Measurements from ENCODE around the gene ERLEC1.
"Not testable (repeated sequence)": the region's sequence is repeated elsewhere in the genome, so short reads cannot be mapped to it uniquely, and the experiment has no call there.

Gene ERLEC1

DNA sequence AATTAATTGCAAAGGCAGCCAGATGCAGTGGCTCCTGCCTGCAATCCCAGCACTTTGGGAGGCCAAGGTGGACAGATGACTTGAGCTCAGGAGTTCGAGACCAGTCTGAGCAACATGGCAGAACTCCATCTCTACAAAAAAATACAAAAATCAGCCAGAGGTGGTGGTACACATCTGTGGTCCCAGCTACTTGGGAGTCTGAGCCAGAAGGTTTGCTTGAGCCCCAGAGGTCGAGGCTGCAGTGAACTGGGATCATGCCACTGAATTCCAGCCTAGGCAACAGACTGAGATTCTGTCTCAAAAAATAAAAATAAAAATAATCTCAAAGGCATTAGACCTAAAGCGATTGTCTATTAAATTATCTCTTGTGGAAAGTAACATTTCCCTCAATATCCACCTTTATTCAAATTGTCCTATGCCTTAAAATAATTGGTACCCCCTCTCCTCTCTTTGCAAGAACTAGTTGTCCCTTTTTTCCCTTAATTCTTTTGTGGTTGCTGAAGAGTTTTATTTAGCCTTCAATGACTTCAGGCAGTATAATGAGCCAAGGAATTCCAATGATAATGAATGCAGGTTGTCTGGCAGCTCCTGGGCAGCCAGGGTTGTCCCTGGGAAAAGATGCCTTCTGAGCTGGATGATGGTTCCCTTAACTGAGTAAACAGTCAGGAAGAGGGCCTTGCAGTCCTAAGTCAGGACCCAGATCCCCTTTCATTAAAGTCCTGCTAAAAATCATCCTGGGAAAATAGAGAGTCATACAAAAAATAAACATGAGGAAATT lies 40.7 kb downstream of the ERLEC1 start:
- Histone ChIP-seq H3K27ac (ENCODE audit: poor library complexity, severe bottlenecking) (no peak overlapping the region), H3K27me3 (ENCODE audit: insufficient read depth, poor library complexity, severe bottlenecking) (no peaks in the 10 kb centered on the region), H3K4me1 (ENCODE audit: insufficient read depth, poor library complexity, severe bottlenecking) (no peaks in the 10 kb centered on the region), H3K9me3 (ENCODE audit: severe bottlenecking) (no peaks in the 10 kb centered on the region), H3K36me3 (ENCODE audit: low read depth) (no peaks in the 10 kb centered on the region), H3K4me3 (ENCODE audit: severe bottlenecking) (no peak overlapping the region)
- ATAC-seq (ENCODE audit: low read depth) (no peak), DNase-seq (ENCODE audit: low spot score) (no peak)
- TF ChIP-seq, protein P1, sequence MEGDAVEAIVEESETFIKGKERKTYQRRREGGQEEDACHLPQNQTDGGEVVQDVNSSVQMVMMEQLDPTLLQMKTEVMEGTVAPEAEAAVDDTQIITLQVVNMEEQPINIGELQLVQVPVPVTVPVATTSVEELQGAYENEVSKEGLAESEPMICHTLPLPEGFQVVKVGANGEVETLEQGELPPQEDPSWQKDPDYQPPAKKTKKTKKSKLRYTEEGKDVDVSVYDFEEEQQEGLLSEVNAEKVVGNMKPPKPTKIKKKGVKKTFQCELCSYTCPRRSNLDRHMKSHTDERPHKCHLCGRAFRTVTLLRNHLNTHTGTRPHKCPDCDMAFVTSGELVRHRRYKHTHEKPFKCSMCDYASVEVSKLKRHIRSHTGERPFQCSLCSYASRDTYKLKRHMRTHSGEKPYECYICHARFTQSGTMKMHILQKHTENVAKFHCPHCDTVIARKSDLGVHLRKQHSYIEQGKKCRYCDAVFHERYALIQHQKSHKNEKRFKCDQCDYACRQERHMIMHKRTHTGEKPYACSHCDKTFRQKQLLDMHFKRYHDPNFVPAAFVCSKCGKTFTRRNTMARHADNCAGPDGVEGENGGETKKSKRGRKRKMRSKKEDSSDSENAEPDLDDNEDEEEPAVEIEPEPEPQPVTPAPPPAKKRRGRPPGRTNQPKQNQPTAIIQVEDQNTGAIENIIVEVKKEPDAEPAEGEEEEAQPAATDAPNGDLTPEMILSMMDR (IDR thresholded peaks at IDR 0.05; ENCODE audit: poor library complexity, severe bottlenecking): no peak

DNA sequence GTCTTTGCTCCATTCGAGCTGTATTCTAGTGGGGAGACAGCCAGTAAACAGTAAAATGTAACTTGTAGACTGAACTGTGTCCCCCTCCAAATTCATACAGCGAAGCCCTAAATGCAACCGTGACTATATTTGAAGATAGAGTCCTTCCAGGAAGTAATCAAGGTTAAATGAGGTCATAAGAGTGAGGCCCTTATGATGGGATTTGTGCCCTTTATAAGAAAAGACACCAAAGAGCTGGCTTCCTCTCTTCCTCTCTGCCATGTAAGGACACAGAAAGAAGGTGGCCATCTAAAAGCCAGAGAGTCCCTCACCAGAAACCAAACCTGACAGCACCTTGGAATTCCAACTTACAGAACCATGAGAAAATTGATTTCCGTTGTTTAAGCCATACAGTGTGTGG lies 41.5 kb downstream of the ERLEC1 start:
- TF ChIP-seq, protein P1 (IDR thresholded peaks at IDR 0.05; ENCODE audit: poor library complexity, severe bottlenecking): no peak
- Histone ChIP-seq H3K27me3 (ENCODE audit: insufficient read depth, poor library complexity, severe bottlenecking) (no peaks in the 10 kb centered on the region), H3K9me3 (ENCODE audit: severe bottlenecking) (no peaks in the 10 kb centered on the region), H3K4me3 (ENCODE audit: severe bottlenecking) (no peak overlapping the region), H3K27ac (ENCODE audit: poor library complexity, severe bottlenecking) (no peak overlapping the region), H3K4me1 (ENCODE audit: insufficient read depth, poor library complexity, severe bottlenecking) (no peaks in the 10 kb centered on the region), H3K36me3 (ENCODE audit: low read depth) (no peaks in the 10 kb centered on the region)
- ATAC-seq (ENCODE audit: low read depth) (no peak), DNase-seq (ENCODE audit: low spot score) (no peak)

DNA sequence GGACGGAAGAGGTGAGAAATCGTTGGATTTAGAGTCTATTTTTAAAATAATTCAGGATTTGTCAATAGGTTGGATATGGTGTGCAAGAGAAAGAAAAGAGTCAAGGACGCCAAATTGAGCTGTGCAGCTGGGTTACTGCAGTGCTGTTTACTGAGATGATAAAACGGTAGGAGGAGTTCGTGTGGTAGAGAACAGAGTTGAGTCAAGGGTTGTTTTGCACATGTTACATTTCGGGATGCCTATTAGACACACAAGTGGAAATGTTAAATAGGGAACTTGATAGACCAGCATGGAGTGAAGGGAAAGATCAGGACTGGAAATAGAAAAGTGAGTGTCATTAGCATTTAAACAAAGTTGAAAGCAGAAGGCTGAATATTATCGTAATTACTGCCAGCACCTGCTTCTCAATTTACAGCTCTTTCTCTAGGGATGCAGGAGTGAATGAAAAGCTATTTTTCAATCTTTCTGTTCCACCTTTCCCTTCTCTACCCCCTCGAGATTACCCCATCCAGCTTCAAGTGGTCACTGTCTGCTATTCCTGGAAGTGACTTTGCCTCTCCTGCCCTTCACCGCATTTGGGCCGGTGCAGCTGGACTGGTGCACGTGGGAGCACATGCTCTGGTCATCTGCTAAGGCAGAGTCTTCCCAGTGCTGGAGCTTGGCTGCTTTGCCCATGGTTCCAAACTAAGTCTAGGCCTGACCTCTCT lies 42.6 kb downstream of the ERLEC1 start:
- no peaks in the 10 kb centered on the region for H3K9me3 ChIP-seq (ENCODE audit: severe bottlenecking)
- H3K4me3 ChIP-seq (ENCODE audit: severe bottlenecking): no peak overlapping the region
- TF ChIP-seq, protein P1 (IDR thresholded peaks at IDR 0.05; ENCODE audit: poor library complexity, severe bottlenecking): no peak
- H3K27ac ChIP-seq (ENCODE audit: poor library complexity, severe bottlenecking): no peak overlapping the region
- no peaks in the 10 kb centered on the region for H3K36me3 ChIP-seq (ENCODE audit: low read depth)
- DNase-seq (ENCODE audit: low spot score) (no peak), ATAC-seq (ENCODE audit: low read depth) (no peak)
- no peaks in the 10 kb centered on the region for H3K27me3 ChIP-seq (ENCODE audit: insufficient read depth, poor library complexity, severe bottlenecking)
- H3K4me1 ChIP-seq (ENCODE audit: insufficient read depth, poor library complexity, severe bottlenecking): no peaks in the 10 kb centered on the region

DNA sequence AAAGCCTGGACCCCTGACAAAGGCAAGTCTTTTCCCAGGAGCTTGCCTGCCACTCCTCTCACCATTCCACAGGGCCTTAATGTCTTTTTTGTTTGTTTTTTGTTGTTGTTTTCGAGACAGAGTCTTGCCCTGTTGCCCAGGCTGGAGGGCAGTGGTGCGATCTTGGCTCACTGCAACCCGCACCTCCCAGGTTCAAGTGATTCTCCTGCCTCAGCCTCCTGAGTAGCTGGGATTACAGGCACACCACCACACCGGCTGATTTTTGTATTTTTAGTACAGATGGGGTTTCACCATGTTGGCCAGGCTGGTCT lies 43.1 kb downstream of the ERLEC1 start:
- H3K9me3 ChIP-seq (ENCODE audit: severe bottlenecking); H3K36me3 ChIP-seq (ENCODE audit: low read depth); ATAC-seq (ENCODE audit: low read depth); H3K27me3 ChIP-seq (ENCODE audit: insufficient read depth, poor library complexity, severe bottlenecking); H3K4me3 ChIP-seq (ENCODE audit: severe bottlenecking); H3K27ac ChIP-seq (ENCODE audit: poor library complexity, severe bottlenecking); DNase-seq (ENCODE audit: low spot score); H3K4me1 ChIP-seq (ENCODE audit: insufficient read depth, poor library complexity, severe bottlenecking): not testable (repeated sequence)

DNA sequence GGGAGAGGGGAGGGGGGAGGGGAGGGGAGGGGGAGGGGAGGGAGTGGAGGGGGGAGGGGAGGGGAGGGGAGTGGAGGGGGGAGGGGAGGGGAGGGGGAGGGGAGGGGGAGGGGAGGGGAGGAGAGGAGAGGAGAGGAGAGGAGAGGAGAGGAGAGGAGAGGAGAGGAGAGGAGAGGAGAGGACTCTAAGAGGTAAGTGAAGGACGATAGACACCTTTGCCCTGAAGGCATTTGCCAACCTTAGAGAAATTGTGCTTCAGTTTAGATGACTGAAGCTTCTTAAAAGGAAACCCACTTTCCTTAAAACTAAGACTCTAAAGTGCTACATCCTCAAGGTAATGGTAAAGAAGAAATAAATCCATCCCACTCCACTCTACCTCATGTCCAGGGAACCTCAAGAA lies 53.7 kb downstream of the ERLEC1 start:
- TF ChIP-seq, protein P1 (IDR thresholded peaks at IDR 0.05; ENCODE audit: poor library complexity, severe bottlenecking): no peak
- H3K36me3 ChIP-seq (ENCODE audit: low read depth): no peaks in the 10 kb centered on the region
- ATAC-seq (ENCODE audit: low read depth) (no peak), DNase-seq (ENCODE audit: low spot score) (no peak)
- no peaks in the 10 kb centered on the region for H3K27me3 ChIP-seq (ENCODE audit: insufficient read depth, poor library complexity, severe bottlenecking)
- no peak overlapping the region for H3K4me3 ChIP-seq (ENCODE audit: severe bottlenecking)
- H3K9me3 ChIP-seq (ENCODE audit: severe bottlenecking): no peaks in the 10 kb centered on the region
- H3K4me1 ChIP-seq (ENCODE audit: insufficient read depth, poor library complexity, severe bottlenecking): no peaks in the 10 kb centered on the region
- H3K27ac ChIP-seq (ENCODE audit: poor library complexity, severe bottlenecking): no peak overlapping the region

DNA sequence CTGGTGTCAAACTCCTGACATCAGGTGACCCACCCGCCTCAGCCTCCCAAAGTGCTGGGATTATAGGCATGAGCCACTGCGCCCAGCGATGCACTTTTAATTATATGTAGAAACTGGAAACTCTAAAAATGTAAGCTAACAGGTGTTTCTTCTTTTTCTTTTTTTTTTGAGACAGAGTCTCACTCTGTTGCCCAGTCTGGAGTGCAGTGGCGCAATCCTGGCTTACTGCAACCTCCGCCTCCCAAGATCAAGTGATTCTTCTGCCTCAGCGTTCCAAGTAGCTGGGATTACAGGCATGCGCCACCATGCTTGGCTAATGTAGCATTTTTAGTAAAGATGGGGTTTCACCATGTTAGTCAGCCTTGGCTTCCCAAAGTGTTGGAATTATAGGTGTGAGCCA lies 54.8 kb downstream of the ERLEC1 start:
- not testable (repeated sequence) for H3K4me1 ChIP-seq (ENCODE audit: insufficient read depth, poor library complexity, severe bottlenecking); H3K27me3 ChIP-seq (ENCODE audit: insufficient read depth, poor library complexity, severe bottlenecking); ATAC-seq (ENCODE audit: low read depth); H3K9me3 ChIP-seq (ENCODE audit: severe bottlenecking); H3K36me3 ChIP-seq (ENCODE audit: low read depth); H3K4me3 ChIP-seq (ENCODE audit: severe bottlenecking); DNase-seq (ENCODE audit: low spot score); H3K27ac ChIP-seq (ENCODE audit: poor library complexity, severe bottlenecking)

All from RWPE2 (cell line).